ENCODE data around the gene ADRA2C. TPM values are rescaled to one million over a fixed set of nuclear protein-coding genes. Genes with fewer than 3 reads are reported as not detected.

ADRA2C gene
- total RNA-seq (2022): 0.28 and 0.32 TPM in 2 replicates
- not detected for Bru-seq, nascent RNA
- BruChase-seq, experiment 1, labeled RNA remaining after a 6-hour chase: percentile 17 among the genes with signal in this experiment
- BruChase-seq, experiment 2, labeled RNA remaining after a 2-hour chase: not detected
- long read RNA-seq, partial matches to known transcripts: 0 of 1 reads
- long read RNA-seq, other reads (novel, unspliced or antisense): 0 of 1 reads

DNA sequence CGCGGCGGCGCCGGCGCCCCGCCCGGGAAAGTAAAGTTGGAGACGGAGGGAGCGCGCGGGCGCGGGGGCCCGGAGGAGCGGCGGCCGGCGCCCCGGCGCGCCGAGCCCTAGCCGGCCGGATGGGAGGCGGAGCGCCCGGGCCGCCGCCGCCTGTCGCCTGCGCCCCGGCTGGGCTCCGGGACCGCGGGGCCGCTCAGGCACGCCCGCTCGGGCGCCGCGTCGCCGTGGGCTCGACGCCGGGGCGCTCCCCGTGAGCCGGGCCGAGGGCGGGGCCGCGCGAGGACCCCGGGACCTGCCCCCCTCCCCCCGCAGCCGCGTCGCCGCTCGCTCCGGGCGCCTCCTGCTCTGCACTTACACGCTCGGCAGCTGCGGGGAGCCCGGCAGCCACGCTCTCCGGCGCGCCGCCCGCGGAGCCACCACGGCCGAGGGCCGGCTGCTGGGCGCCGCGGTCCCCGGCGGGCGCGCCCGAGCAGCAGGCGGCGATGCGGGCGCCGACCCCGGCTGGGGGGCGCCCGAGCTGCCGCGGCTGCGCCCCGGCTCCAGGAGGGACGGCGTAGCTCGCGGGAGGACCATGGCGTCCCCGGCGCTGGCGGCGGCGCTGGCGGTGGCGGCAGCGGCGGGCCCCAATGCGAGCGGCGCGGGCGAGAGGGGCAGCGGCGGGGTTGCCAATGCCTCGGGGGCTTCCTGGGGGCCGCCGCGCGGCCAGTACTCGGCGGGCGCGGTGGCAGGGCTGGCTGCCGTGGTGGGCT, at the start of gene ADRA2C:
Gene ADRA2C (plus strand): TSS at position 350 of the 749 bp plus-strand sequence. CDS start 222 bp downstream, at position 572.
- H3K27me3 Mint-ChIP-seq (ENCODE audit: insufficient read depth, unreplicated experiment): no peaks in the 10 kb centered on the region
- ChIA-PET POLR2A (no interaction called here), CTCF (interaction anchor here (1.0 to 1.6 kb wide), 3 partner anchors 8 to 248 kb away, joined by 3 to 5 read pairs (median 5); no protein-coding TSS in a partner anchor)
- no peaks in the 10 kb centered on the region for H3K9me3 Mint-ChIP-seq (ENCODE audit: unreplicated experiment)
- intact Hi-C loops (cut with micrococcal nuclease): no loop called here
- H3K4me3 Mint-ChIP-seq (ENCODE audit: unreplicated experiment): peak within 1 kb of the TSS; percentile 63
- BruUV-seq (replicated peaks): no TSS peak
- H3K36me3 Mint-ChIP-seq (ENCODE audit: insufficient read depth, unreplicated experiment): no peaks in the 10 kb centered on the region
- no peaks in the 10 kb centered on the region for H3K4me1 Mint-ChIP-seq (ENCODE audit: insufficient read depth, unreplicated experiment)
- H3K27ac Mint-ChIP-seq (ENCODE audit: low read depth, unreplicated experiment): no peak within 1 kb of the TSS
- no peak for TF ChIP-seq CTCF (IDR thresholded peaks at IDR 0.05; ENCODE audit: unreplicated experiment)
- DNase-seq (ENCODE audit: unreplicated experiment): no peak

DNA sequence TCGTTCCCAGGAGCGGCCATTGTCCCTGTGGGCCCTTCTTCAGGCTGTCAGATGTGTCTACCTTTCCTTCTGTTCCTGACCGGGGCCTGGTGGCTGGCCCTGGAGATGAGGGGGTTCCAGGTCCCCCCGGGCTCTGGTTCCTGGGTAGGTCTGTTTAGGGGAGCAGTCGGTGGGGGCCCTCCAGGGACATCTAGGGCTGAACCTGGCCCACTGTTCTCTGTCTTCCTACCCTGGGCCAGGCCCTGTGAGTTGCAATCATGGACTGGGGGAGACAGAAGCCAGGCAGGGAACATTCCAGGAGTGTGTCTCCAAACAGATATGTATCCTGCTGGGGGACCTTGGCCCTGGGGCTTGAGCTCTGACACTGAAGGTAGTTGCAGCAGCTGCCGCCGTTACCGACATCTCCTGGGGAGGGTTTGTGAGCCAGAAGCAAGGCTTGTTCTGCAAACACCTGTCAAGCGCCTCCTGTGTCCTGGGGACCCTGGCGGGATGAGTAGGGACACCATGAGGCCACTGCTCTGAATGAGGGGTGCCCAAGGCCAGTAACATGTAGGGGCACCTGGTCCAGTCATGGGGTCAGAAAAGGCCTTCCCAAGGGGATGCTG, 49.5 kb upstream of the ADRA2C start:
- no peak for TF ChIP-seq CTCF (IDR thresholded peaks at IDR 0.05; ENCODE audit: unreplicated experiment)
- CTCF ChIA-PET: no interaction called here
- intact Hi-C loops (cut with micrococcal nuclease): no loop called here
- H3K27ac Mint-ChIP-seq (ENCODE audit: low read depth, unreplicated experiment): no peak overlapping the region
- no peaks in the 10 kb centered on the region for H3K36me3 Mint-ChIP-seq (ENCODE audit: insufficient read depth, unreplicated experiment)
- no peak overlapping the region for H3K4me3 Mint-ChIP-seq (ENCODE audit: unreplicated experiment)
- no peaks in the 10 kb centered on the region for H3K4me1 Mint-ChIP-seq (ENCODE audit: insufficient read depth, unreplicated experiment)
- H3K9me3 Mint-ChIP-seq (ENCODE audit: unreplicated experiment): peaks cover 18% of the 10 kb centered on the region
- peaks cover 43% of the 10 kb centered on the region for H3K27me3 Mint-ChIP-seq (ENCODE audit: insufficient read depth, unreplicated experiment)
- no TSS peak for BruUV-seq (replicated peaks)
- POLR2A ChIA-PET: no interaction called here
- DNase-seq (ENCODE audit: unreplicated experiment): no peak

DNA sequence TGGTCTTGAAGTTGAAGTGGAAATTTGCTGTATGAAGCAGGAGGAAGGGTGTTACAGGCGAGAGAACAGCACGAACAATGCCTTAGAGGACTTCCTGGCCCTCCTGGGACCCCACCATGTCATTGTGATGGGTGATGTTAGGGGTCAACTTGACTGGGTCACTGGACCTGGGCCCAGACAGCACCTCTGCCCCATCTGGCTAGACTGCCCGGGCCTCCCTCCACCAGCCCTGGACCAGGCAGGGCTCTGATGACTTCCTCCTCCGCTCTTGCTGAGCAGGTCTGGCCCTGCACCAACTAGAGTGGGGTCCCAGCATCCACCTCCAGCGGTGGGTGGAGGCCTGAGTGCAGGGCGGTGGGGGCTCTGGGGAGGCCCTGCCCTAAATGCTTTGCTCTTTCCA, 48.9 kb upstream of the ADRA2C start:
- no peak for TF ChIP-seq CTCF (IDR thresholded peaks at IDR 0.05; ENCODE audit: unreplicated experiment)
- Mint-ChIP-seq H3K9me3 (ENCODE audit: unreplicated experiment) (peaks cover 18% of the 10 kb centered on the region), H3K4me3 (ENCODE audit: unreplicated experiment) (no peak overlapping the region), H3K4me1 (ENCODE audit: insufficient read depth, unreplicated experiment) (no peaks in the 10 kb centered on the region), H3K27me3 (ENCODE audit: insufficient read depth, unreplicated experiment) (peaks cover 43% of the 10 kb centered on the region), H3K27ac (ENCODE audit: low read depth, unreplicated experiment) (no peak overlapping the region), H3K36me3 (ENCODE audit: insufficient read depth, unreplicated experiment) (no peaks in the 10 kb centered on the region)
- BruUV-seq (replicated peaks): no TSS peak
- ChIA-PET CTCF (no interaction called here), POLR2A (no interaction called here)
- intact Hi-C loops (cut with micrococcal nuclease): no loop called here
- no peak for DNase-seq (ENCODE audit: unreplicated experiment)

DNA sequence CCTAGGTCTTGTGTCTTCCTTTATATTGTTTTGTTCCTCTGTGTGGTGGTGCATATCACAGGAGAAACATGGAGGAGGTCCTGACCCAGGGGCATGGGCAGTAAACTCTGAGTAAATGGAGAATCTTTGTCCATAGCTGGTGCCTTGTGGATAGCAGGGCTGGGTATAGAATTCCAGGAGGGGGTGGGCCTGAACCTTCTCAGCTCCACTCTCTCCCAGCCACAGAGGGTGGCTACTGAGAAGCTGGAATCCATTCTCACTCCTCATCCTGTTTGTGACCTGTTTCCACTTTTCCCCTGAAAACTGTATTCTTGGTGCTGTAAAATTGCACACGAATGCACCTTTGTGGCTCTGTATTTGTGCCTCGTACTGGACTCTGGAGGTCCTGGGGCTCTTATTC, 47.7 kb upstream of the ADRA2C start:
- ChIA-PET CTCF (no interaction called here), POLR2A (no interaction called here)
- no peaks in the 10 kb centered on the region for H3K36me3 Mint-ChIP-seq (ENCODE audit: insufficient read depth, unreplicated experiment)
- no peak overlapping the region for H3K27ac Mint-ChIP-seq (ENCODE audit: low read depth, unreplicated experiment)
- no peak overlapping the region for H3K4me3 Mint-ChIP-seq (ENCODE audit: unreplicated experiment)
- no TSS peak for BruUV-seq (replicated peaks)
- TF ChIP-seq CTCF (IDR thresholded peaks at IDR 0.05; ENCODE audit: unreplicated experiment): no peak
- H3K4me1 Mint-ChIP-seq (ENCODE audit: insufficient read depth, unreplicated experiment): no peaks in the 10 kb centered on the region
- peaks cover 18% of the 10 kb centered on the region for H3K9me3 Mint-ChIP-seq (ENCODE audit: unreplicated experiment)
- DNase-seq (ENCODE audit: unreplicated experiment): no peak
- intact Hi-C loops (cut with micrococcal nuclease): no loop called here
- H3K27me3 Mint-ChIP-seq (ENCODE audit: insufficient read depth, unreplicated experiment): peaks cover 43% of the 10 kb centered on the region

Measured in MCF 10A (cell line).